B cell (primary cell): ENCODE measurements around the gene FAR2. TPM values are rescaled to one million over a fixed set of nuclear protein-coding genes. Genes with fewer than 3 reads are reported as not detected.

Experiments used
- ATAC-seq: fragments of 200-7000 bp; cut with Tn5 transposase; one replicate; pipeline ENCODE4 v1.10.0; 2021; ENCODE audit warnings: low read depth, mild to moderate bottlenecking, moderate number of reproducible peaks, moderate library complexity
- CTCF ChIA-PET: fragments of 350-600 bp; sonication (Branson Sonifier 250); formaldehyde crosslinking; loops from one replicate; lab custom pipeline; 2021; ENCODE audit warnings: antibody characterized with exemption, inconsistent platforms; lab: Charles Lee
- POLR2A ChIA-PET: fragments of 350-600 bp; sonication (Branson Sonifier 250); formaldehyde crosslinking; loops from one replicate; lab custom pipeline; 2021; ENCODE audit warnings: antibody characterized with exemption; lab: Charles Lee
- DNase-seq: peaks from one replicate; pipeline ENCODE4 v3.0.0; 2013
- H2AFZ ChIP-seq: 2 replicates; pipeline ENCODE4 v1.6.1; 2012; ENCODE audit warnings: mild to moderate bottlenecking, low read depth, low read length; ENCODE audit not compliant: insufficient read depth, poor library complexity, severe bottlenecking
- H3K27ac ChIP-seq, 2 donors: 1 replicate in 1 of 2; 2 replicates in 1 of 2; pipeline ENCODE4 v1.5.1; 2012 to 2013; ENCODE audit warnings: low read length in 2 of 2, mild to moderate bottlenecking in 2 of 2, moderate library complexity in 1 of 2
- H3K27me3 ChIP-seq, 4 experiments: fragments of 200-600 bp in 1 of 4; sonication (generic) in 1 of 4; replicated peaks in 1 of 4; 1 replicate in 2 of 4; 2 replicates in 2 of 4; pipeline versions ENCODE4 v1.6.1 to v1.7.0; 2013 to 2016; ENCODE audit warnings: low read length in 3 of 4, mild to moderate bottlenecking in 2 of 4, mixed read lengths in 1 of 4, moderate library complexity in 1 of 4; ENCODE audit not compliant: insufficient read depth in 4 of 4, control insufficient read depth in 3 of 4; ENCODE audit errors: control extremely low read depth in 1 of 4
- H3K36me3 ChIP-seq, 2 experiments: replicated peaks in 1 of 2; 1 replicate in 1 of 2; 2 replicates in 1 of 2; pipeline versions ENCODE4 v1.6.1 to v1.7.1; 2013; ENCODE audit warnings: low read length in 1 of 2; ENCODE audit not compliant: insufficient read depth in 2 of 2, control insufficient read depth in 1 of 2; ENCODE audit errors: control extremely low read depth in 1 of 2, extremely low read depth in 1 of 2
- H3K4me1 ChIP-seq, 2 donors: fragments of 200-600 bp in 1 of 2; sonication (generic) in 1 of 2; 1 replicate in 1 of 2; 2 replicates in 1 of 2; pipeline versions ENCODE4 v1.5.1 to v1.6.1; 2013 to 2017; ENCODE audit warnings: low read length in 2 of 2; ENCODE audit not compliant: control insufficient read depth in 2 of 2, insufficient read depth in 2 of 2
- H3K4me2 ChIP-seq: replicated peaks from 2 replicates; pipeline ENCODE3; 2012; ENCODE audit warnings: mild to moderate bottlenecking, low read depth, low read length; ENCODE audit not compliant: poor library complexity, severe bottlenecking
- H3K4me3 ChIP-seq, 5 experiments: fragments of 200-600 bp in 1 of 5; sonication (generic) in 1 of 5; 1 replicate in 3 of 5; 2 replicates in 2 of 5; pipeline versions ENCODE4 v1.5.1 to v1.7.0; 2011 to 2016; ENCODE audit warnings: low read length in 4 of 5, mild to moderate bottlenecking in 4 of 5, low read depth in 2 of 5, control low read depth in 1 of 5, moderate library complexity in 1 of 5; ENCODE audit not compliant: insufficient read depth in 1 of 5; ENCODE audit errors: control extremely low read depth in 1 of 5, extremely low read depth in 1 of 5
- H3K79me2 ChIP-seq: fragments of 200-600 bp; sonication (generic); one replicate; pipeline ENCODE4 v1.6.0; 2016; ENCODE audit warnings: low read length; ENCODE audit not compliant: control insufficient read depth, insufficient read depth
- H3K9ac ChIP-seq: fragments of 200-600 bp; sonication (generic); 2 replicates; pipeline ENCODE4 v1.6.1; 2017; ENCODE audit warnings: mild to moderate bottlenecking, low read length, moderate library complexity
- H3K9me3 ChIP-seq, 3 donors: one replicate each; pipeline versions ENCODE4 v1.6.1 to v1.7.1; 2013; ENCODE audit warnings: low read length in 2 of 3; ENCODE audit not compliant: control insufficient read depth in 2 of 3, insufficient read depth in 1 of 3; ENCODE audit errors: control extremely low read depth in 1 of 3
- H4K20me1 ChIP-seq: 2 replicates; pipeline ENCODE4 v1.6.0; 2012; ENCODE audit warnings: mild to moderate bottlenecking, low read length; ENCODE audit not compliant: insufficient read depth, control insufficient read depth, poor library complexity, severe bottlenecking
- H3K27ac Mint-ChIP-seq: one replicate; pipeline ENCODE4 v1.8.0; 2021; ENCODE audit warnings: mixed read lengths
- H3K27me3 Mint-ChIP-seq: one replicate; pipeline ENCODE4 v1.8.0; 2021; ENCODE audit warnings: mixed read lengths
- H3K4me1 Mint-ChIP-seq: one replicate; pipeline ENCODE4 v1.8.0; 2021; ENCODE audit warnings: mixed read lengths
- H3K4me3 Mint-ChIP-seq: one replicate; pipeline ENCODE4 v1.8.0; 2021; ENCODE audit warnings: mixed read lengths
- H3K9me3 Mint-ChIP-seq: one replicate; pipeline ENCODE4 v1.8.0; 2022; ENCODE audit warnings: mixed read lengths; ENCODE audit not compliant: insufficient read depth
- CTCF ChIP-seq: fragments of 200-600 bp; IDR thresholded peaks from one replicate; pipeline ENCODE4 v1.8.0; 2022; ENCODE audit warnings: antibody characterized with exemption, mild to moderate bottlenecking
- EZH2 ChIP-seq: IDR thresholded peaks from 2 replicates; pipeline ENCODE4 v1.6.1; 2012; ENCODE audit warnings: borderline replicate concordance, low read depth, mild to moderate bottlenecking, moderate library complexity, low read length; ENCODE audit not compliant: insufficient read depth, poor library complexity, severe bottlenecking
- WGBS: methylation state at CpG from one replicate; pipeline ENCODE4 v1.1.5; 2013; ENCODE audit warnings: missing lambda C conversion rate; ENCODE audit not compliant: insufficient coverage; 5-methylcytosine and 5-hydroxymethylcytosine counted together
- intact Hi-C: fragments of 100-400 bp; cut with micrococcal nuclease; formaldehyde crosslinking; loops from one replicate; pipeline ENCODE4 v1.10.0; 2022
- polyA plus RNA-seq: library from polyadenylated mRNA; depleted of rRNA; stranded (reverse); fragments of >200 nt; gene quantifications from 2 replicates; pipeline ENCODE4 v1.2.3, GENCODE V29; 2012
- total RNA-seq, 2 donors: library from RNA; stranded (reverse); fragments of 120-200 nt in 1 of 2; gene quantifications; 1 replicate in 1 of 2; 2 replicates in 1 of 2; pipeline versions ENCODE4 v1.2.3 to v1.2.4, GENCODE V29; 2013 to 2022

Gene FAR2
- total and polyA plus RNA-seq, 2 donors (not counting 1 experiment from before 2014, with no cell fraction given) = 0.39 TPM; not detected in 1

- intact Hi-C loops = no loop called here
- CTCF ChIA-PET = no interaction called here
- no peak overlapping the region for H3K4me3 Mint-ChIP-seq
Measured at GRCh38 chr12:29350080-29350479, 201.0 kb downstream of the FAR2 start.

GRCh38 chr12:29354954-29355353 is 205.9 kb downstream of the FAR2 start:
- no peak overlapping the region for H3K27ac Mint-ChIP-seq
- no peaks in the 10 kb centered on the region for H3K27me3 Mint-ChIP-seq
- no peak overlapping the region for H3K27ac ChIP-seq
- no peak overlapping the region for H3K4me2 ChIP-seq
- TF ChIP-seq CTCF = no peak
- TF ChIP-seq EZH2 = no peak
- ChIA-PET POLR2A (no interaction called here), CTCF (no interaction called here)
- H3K9me3 ChIP-seq = no peaks in the 10 kb centered on the region
- H3K4me1 ChIP-seq = no peaks in the 10 kb centered on the region
- no CpG with 5 or more reads among the region's 1 CpG for WGBS
- no peak for DNase-seq
- no peaks in the 10 kb centered on the region for H3K27me3 ChIP-seq
- ATAC-seq = no peak
- H3K4me1 Mint-ChIP-seq = no peaks in the 10 kb centered on the region
- H3K79me2 ChIP-seq = no peaks in the 10 kb centered on the region
- H3K9ac ChIP-seq = no peak overlapping the region
- no peak overlapping the region for H3K4me3 Mint-ChIP-seq
- H4K20me1 ChIP-seq = no peaks in the 10 kb centered on the region
- peaks cover 2 to 43% of the 10 kb centered on the region in 2 experiments for H3K36me3 ChIP-seq
- no peak overlapping the region for H3K4me3 ChIP-seq
- intact Hi-C loops = no loop called here
- H3K9me3 Mint-ChIP-seq = no peaks in the 10 kb centered on the region
- H2AFZ ChIP-seq = no peak overlapping the region

More at GRCh38 chr12:29350080-29350479, 201.0 kb downstream of the FAR2 start:
- H3K9ac ChIP-seq = no peak overlapping the region
- H3K4me3 ChIP-seq = no peak overlapping the region
- H4K20me1 ChIP-seq = no peaks in the 10 kb centered on the region
- no peaks in the 10 kb centered on the region for H3K27me3 ChIP-seq
- Mint-ChIP-seq H3K9me3 (no peaks in the 10 kb centered on the region), H3K4me1 (no peaks in the 10 kb centered on the region), H3K27ac (no peak overlapping the region), H3K27me3 (no peaks in the 10 kb centered on the region)
- H3K79me2 ChIP-seq = no peaks in the 10 kb centered on the region
- no peak for DNase-seq
- POLR2A ChIA-PET = no interaction called here
- no peaks in the 10 kb centered on the region for H3K4me1 ChIP-seq
- H3K27ac ChIP-seq = no peak overlapping the region
- ATAC-seq = no peak
- peaks cover 0 to 32% of the 10 kb centered on the region in 2 experiments for H3K36me3 ChIP-seq
- no peak overlapping the region for H3K4me2 ChIP-seq
- no peak overlapping the region for H2AFZ ChIP-seq
- TF ChIP-seq EZH2 (no peak), CTCF (no peak)
- H3K9me3 ChIP-seq = no peaks in the 10 kb centered on the region
